Loucy (cell line): ENCODE data around the gene SLC27A5.

ENCODE experiments used
- H2AFZ ChIP-seq: fragments of 200-600 bp; sonication (generic); 2 replicates; pipeline ENCODE4 v1.6.0; 2016; ENCODE audit warnings: antibody characterized with exemption, mild to moderate bottlenecking, low read length, moderate library complexity
- H3F3A ChIP-seq: fragments of 200-600 bp; 2 replicates; pipeline ENCODE4 v1.6.0; 2016; ENCODE audit warnings: antibody characterized with exemption, low read depth, mild to moderate bottlenecking
- H3K27me3 ChIP-seq: fragments of 200-600 bp; sonication (generic); 2 replicates; pipeline ENCODE4 v1.6.1; 2014; ENCODE audit warnings: low read length, mild to moderate bottlenecking; ENCODE audit not compliant: insufficient read depth, poor library complexity, severe bottlenecking
- H3K36me3 ChIP-seq: fragments of 200-600 bp; sonication (generic); 2 replicates; pipeline ENCODE4 v1.6.1; 2016; ENCODE audit warnings: low read length; ENCODE audit not compliant: insufficient read depth
- H3K4me1 ChIP-seq: fragments of 200-600 bp; sonication (generic); 2 replicates; pipeline ENCODE4 v1.5.1; 2014; ENCODE audit warnings: low read length, mild to moderate bottlenecking; ENCODE audit not compliant: insufficient read depth, poor library complexity, severe bottlenecking
- H3K4me2 ChIP-seq: fragments of 200-600 bp; sonication (generic); 2 replicates; pipeline ENCODE4 v1.6.0; 2014; ENCODE audit warnings: antibody characterized with exemption, low read length, low read depth, mild to moderate bottlenecking; ENCODE audit not compliant: poor library complexity, severe bottlenecking
- H3K4me3 ChIP-seq: fragments of 200-600 bp; sonication (generic); 2 replicates; pipeline ENCODE4 v1.5.1; 2014; ENCODE audit warnings: low read length, mild to moderate bottlenecking, mixed read lengths; ENCODE audit not compliant: poor library complexity, severe bottlenecking
- H3K79me2 ChIP-seq: fragments of 200-600 bp; sonication (generic); 2 replicates; pipeline ENCODE4 v1.6.1; 2014; ENCODE audit warnings: low read length; ENCODE audit not compliant: insufficient read depth
- H3K9ac ChIP-seq: fragments of 200-600 bp; sonication (generic); 2 replicates; pipeline ENCODE4 v1.6.0; 2014; ENCODE audit warnings: mild to moderate bottlenecking, low read depth, low read length, moderate library complexity; ENCODE audit not compliant: poor library complexity, severe bottlenecking
- H3K9me2 ChIP-seq: fragments of 200-600 bp; sonication (generic); replicated peaks from 2 replicates; pipeline ENCODE4 v1.6.1; 2016; ENCODE audit warnings: low read depth, low read length, mixed read lengths
- H3K9me3 ChIP-seq: fragments of 200-600 bp; sonication (generic); 2 replicates; pipeline ENCODE4 v1.6.1; 2014; ENCODE audit warnings: mild to moderate bottlenecking, antibody characterized with exemption, low read length, low read depth; ENCODE audit not compliant: insufficient read depth
- H4K20me1 ChIP-seq: fragments of 200-600 bp; sonication (generic); 2 replicates; pipeline ENCODE4 v1.6.0; 2014; ENCODE audit warnings: antibody characterized with exemption, low read length, mild to moderate bottlenecking; ENCODE audit not compliant: insufficient read depth, poor library complexity, severe bottlenecking
- CTCF ChIP-seq: fragments of 200-600 bp; sonication (generic); conservative IDR thresholded peaks from 2 replicates; pipeline ENCODE4 v1.5.1; 2014; ENCODE audit warnings: mild to moderate bottlenecking, antibody characterized with exemption, low read length
- EZH2phosphoT487 ChIP-seq: fragments of 200-600 bp; IDR thresholded peaks from 2 replicates; pipeline ENCODE4 v1.6.1; 2018; ENCODE audit warnings: antibody characterized with exemption, mild to moderate bottlenecking, moderate library complexity, borderline replicate concordance

SLC27A5 gene

GRCh38 chr19:58460039-58460438 is 51.8 kb downstream of the SLC27A5 start:
- Histone ChIP-seq H4K20me1 (no peaks in the 10 kb centered on the region), H3K9me3 (no peaks in the 10 kb centered on the region), H3K9ac (no peak overlapping the region), H3K9me2 (no peaks in the 10 kb centered on the region), H3K36me3 (no peaks in the 10 kb centered on the region), H2AFZ (no peak overlapping the region), H3K4me1 (no peaks in the 10 kb centered on the region), H3K27me3 (no peaks in the 10 kb centered on the region), H3K4me2 (no peak overlapping the region), H3K79me2 (no peaks in the 10 kb centered on the region), H3F3A (no peaks in the 10 kb centered on the region), H3K4me3 (no peak overlapping the region)
- no peak for TF ChIP-seq EZH2phosphoT487
- TF ChIP-seq CTCF = no peak

GRCh38 chr19:58456111-58456510 is 55.7 kb downstream of the SLC27A5 start:
- Histone ChIP-seq H3K79me2 (no peaks in the 10 kb centered on the region), H3K4me2 (no peak overlapping the region), H3K36me3 (no peaks in the 10 kb centered on the region), H4K20me1 (no peaks in the 10 kb centered on the region), H3K9ac (no peak overlapping the region), H3K4me3 (no peak overlapping the region), H3K9me2 (no peaks in the 10 kb centered on the region), H2AFZ (no peak overlapping the region), H3K9me3 (no peaks in the 10 kb centered on the region), H3K4me1 (peaks cover 9% of the 10 kb centered on the region), H3F3A (no peaks in the 10 kb centered on the region), H3K27me3 (no peaks in the 10 kb centered on the region)
- no peak for TF ChIP-seq CTCF
- no peak for TF ChIP-seq EZH2phosphoT487

GRCh38 chr19:58455306-58455705 is 56.5 kb downstream of the SLC27A5 start:
- Histone ChIP-seq H3K4me2 (no peak overlapping the region), H2AFZ (no peak overlapping the region), H3K9me2 (no peaks in the 10 kb centered on the region), H3K4me3 (no peak overlapping the region), H3K4me1 (peaks cover 14% of the 10 kb centered on the region), H3K9ac (no peak overlapping the region), H3K36me3 (no peaks in the 10 kb centered on the region), H3K79me2 (no peaks in the 10 kb centered on the region), H4K20me1 (no peaks in the 10 kb centered on the region), H3F3A (no peaks in the 10 kb centered on the region), H3K9me3 (no peaks in the 10 kb centered on the region), H3K27me3 (no peaks in the 10 kb centered on the region)
- TF ChIP-seq EZH2phosphoT487 = no peak

GRCh38 chr19:58453743-58454142 is 58.0 kb downstream of the SLC27A5 start:
- H3K9me2 ChIP-seq = no peaks in the 10 kb centered on the region
- peaks cover 4% of the 10 kb centered on the region; the same call in 1 of the 2 replicates for H3K9me3 ChIP-seq
- H3K9ac ChIP-seq = no peak overlapping the region
- no peaks in the 10 kb centered on the region for H3K36me3 ChIP-seq
- peaks cover 14% of the 10 kb centered on the region for H3K4me1 ChIP-seq
- no peak overlapping the region for H3K4me3 ChIP-seq
- no peak for TF ChIP-seq EZH2phosphoT487
- no peak for TF ChIP-seq CTCF
- no peaks in the 10 kb centered on the region for H3K27me3 ChIP-seq
- no peaks in the 10 kb centered on the region for H3F3A ChIP-seq
- no peak overlapping the region for H2AFZ ChIP-seq
- H4K20me1 ChIP-seq = no peaks in the 10 kb centered on the region
- H3K4me2 ChIP-seq = no peak overlapping the region
- no peaks in the 10 kb centered on the region for H3K79me2 ChIP-seq
